HCT116 (cell line): Measurements from ENCODE around the gene PSKH1.

ENCODE experiments used
- ATF3 ChIP-seq: IDR thresholded peaks from 2 replicates; pipeline ENCODE4 v1.6.1; 2012
- CBX3 ChIP-seq: IDR thresholded peaks from 2 replicates; pipeline ENCODE4 v1.6.1; 2012; ENCODE audit warnings: low read depth
- CEBPB ChIP-seq: IDR thresholded peaks from 2 replicates; pipeline ENCODE4 v1.6.1; 2012; ENCODE audit warnings: low read depth
- CTCF ChIP-seq, 3 experiments: fragments of 200-600 bp in 1 of 3; sonication (generic) in 1 of 3; IDR thresholded peaks in 2 of 3; conservative IDR thresholded peaks in 1 of 3; 2 replicates each; pipeline ENCODE4 v1.5.1; 2012 to 2017; ENCODE audit warnings: low read depth in 2 of 3, low read length in 2 of 3, antibody characterized with exemption in 1 of 3, borderline replicate concordance in 1 of 3, control low read depth in 1 of 3, mild to moderate bottlenecking in 1 of 3, mixed read lengths in 1 of 3, mixed run types in 1 of 3, moderate library complexity in 1 of 3; ENCODE audit not compliant: insufficient read depth in 1 of 3
- ELF1 ChIP-seq: IDR thresholded peaks from 2 replicates; pipeline ENCODE4 v1.6.1; 2012; ENCODE audit warnings: low read depth, borderline replicate concordance
- EZH2phosphoT487 ChIP-seq: fragments of 200-600 bp; IDR thresholded peaks from 2 replicates; pipeline ENCODE4 v1.6.1; 2018; ENCODE audit warnings: antibody characterized with exemption, borderline replicate concordance
- POLR2A ChIP-seq: IDR thresholded peaks from 2 replicates; pipeline ENCODE4 v1.7.0; 2011; ENCODE audit warnings: borderline replicate concordance; ENCODE audit not compliant: insufficient read depth, insufficient read length; ENCODE audit errors: extremely low read depth
- POLR2AphosphoS5 ChIP-seq: IDR thresholded peaks from 2 replicates; pipeline ENCODE4 v1.6.1; 2011; ENCODE audit warnings: mild to moderate bottlenecking, low read depth, low read length, moderate library complexity
- YY1 ChIP-seq: IDR thresholded peaks from 2 replicates; pipeline ENCODE4 v1.6.1; 2011; ENCODE audit warnings: low read length, low read depth, moderate library complexity, mild to moderate bottlenecking; ENCODE audit not compliant: insufficient replicate concordance; ENCODE audit errors: extremely low read depth
- ZBTB33 ChIP-seq: IDR thresholded peaks from 2 replicates; pipeline ENCODE4 v1.6.1; 2011; ENCODE audit warnings: mild to moderate bottlenecking, low read length, moderate library complexity; ENCODE audit not compliant: insufficient replicate concordance; ENCODE audit errors: extremely low read depth

DNA sequence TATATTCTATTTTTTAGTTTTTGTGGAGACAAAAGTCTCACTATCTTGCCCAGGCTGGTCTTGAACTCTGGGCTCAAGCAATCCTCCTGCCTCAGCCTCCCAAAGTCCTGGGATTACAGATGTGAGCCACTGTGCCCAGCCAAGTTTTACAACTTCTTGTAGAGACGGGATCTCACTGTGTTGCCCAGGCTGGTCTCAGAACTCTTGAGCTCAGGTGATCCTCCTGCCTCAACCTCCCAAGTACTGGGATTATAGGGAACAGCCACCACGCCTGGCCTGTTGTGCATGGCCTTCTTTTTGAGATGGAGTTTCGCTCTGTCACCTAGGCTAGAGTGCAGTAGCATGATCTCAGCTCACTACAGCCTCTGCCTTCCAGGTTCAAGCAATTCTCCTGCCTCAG lies 39.4 kb upstream of the PSKH1 start:
- TF ChIP-seq CTCF (IDR thresholded peaks at IDR 0.05 in 2 of 3, conservative IDR thresholded peaks at IDR 0.05 in 1 of 3; ENCODE audit: borderline replicate concordance in 1 of 3, insufficient read depth in 1 of 3, low read depth in 2 of 3, low read length in 2 of 3), result no peak
- no peak for TF ChIP-seq POLR2A
- no peak for TF ChIP-seq ATF3
- TF ChIP-seq EZH2phosphoT487, result no peak
- TF ChIP-seq YY1, result no peak
- no peak for TF ChIP-seq ELF1
- TF ChIP-seq ZBTB33, result no peak
- TF ChIP-seq POLR2AphosphoS5, result no peak
- TF ChIP-seq CBX3, result no peak
- TF ChIP-seq CEBPB, result no peak
